Panc1 (cell line): Measurements from ENCODE around the gene KANK2. TPM values are rescaled to one million over a fixed set of nuclear protein-coding genes. Genes with fewer than 3 reads are reported as not detected.

Source experiments
- ATAC-seq: fragments of 200-7000 bp; cut with Tn5 transposase; 2 replicates; pipeline ENCODE4 v1.9.1; 2020; ENCODE audit warnings: mild to moderate bottlenecking, moderate library complexity
- BruUV-seq: library from RNA; stranded (reverse); fragments of 400-500 nt; replicated peaks from 2 replicates; lab custom pipeline; 2021; lab: Mats Ljungman, UMichigan
- CTCF ChIA-PET: fragments of 300-600 bp; sonication (Branson Sonifier 250); formaldehyde crosslinking; loops from one replicate; lab custom pipeline; 2022; ENCODE audit warnings: antibody characterized with exemption; lab: Charles Lee
- POLR2A ChIA-PET: fragments of 300-600 bp; sonication (Branson Sonifier 250); formaldehyde crosslinking; loops from one replicate; lab custom pipeline; 2022; ENCODE audit warnings: antibody characterized with exemption; lab: Charles Lee
- DNase-seq: peaks from one replicate; pipeline ENCODE4 v3.0.0-alpha.2; 2010; ENCODE audit warnings: low read depth, low spot score
- H3K27ac ChIP-seq: 2 replicates; pipeline ENCODE4 v1.5.1; 2011; ENCODE audit warnings: mild to moderate bottlenecking, low read length, inconsistent platforms
- H3K27me3 ChIP-seq: fragments of 200-500 bp; sonication (Bioruptor generic); 2 replicates; pipeline ENCODE4 v1.6.0; 2014; ENCODE audit warnings: low read length, inconsistent platforms; ENCODE audit not compliant: control insufficient read depth, insufficient read depth
- H3K36me3 ChIP-seq: fragments of 200-500 bp; sonication (Bioruptor generic); 2 replicates; pipeline ENCODE4 v1.5.1; 2014; ENCODE audit warnings: inconsistent platforms, mild to moderate bottlenecking, low read length, moderate library complexity; ENCODE audit not compliant: control insufficient read depth, insufficient read depth
- H3K4me1 ChIP-seq: 2 replicates; pipeline ENCODE4 v1.5.1; 2011; ENCODE audit warnings: inconsistent platforms, mild to moderate bottlenecking, low read length, moderate library complexity; ENCODE audit not compliant: control insufficient read depth, insufficient read depth
- H3K4me3 ChIP-seq, 2 experiments: 2 replicates each; pipeline ENCODE4 v1.5.1; 2011 to 2012; ENCODE audit warnings: low read depth in 2 of 2, low read length in 2 of 2, mild to moderate bottlenecking in 2 of 2, inconsistent platforms in 1 of 2, moderate library complexity in 1 of 2
- H3K9me3 ChIP-seq: fragments of 200-500 bp; sonication (Bioruptor generic); 2 replicates; pipeline ENCODE4 v1.5.1; 2014; ENCODE audit warnings: low read depth, mild to moderate bottlenecking, inconsistent platforms, low read length, moderate library complexity; ENCODE audit not compliant: control insufficient read depth, insufficient read depth
- CTCF ChIP-seq: fragments of 450-650 bp; IDR thresholded peaks from 2 replicates; pipeline ENCODE4 v1.5.1; 2017; ENCODE audit warnings: mild to moderate bottlenecking
- POLR2AphosphoS5 ChIP-seq: IDR thresholded peaks from 2 replicates; pipeline ENCODE4 v1.6.1; 2012; ENCODE audit warnings: mild to moderate bottlenecking, low read depth, low read length, moderate library complexity
- REST ChIP-seq, 2 experiments: IDR thresholded peaks; 2 replicates each; pipeline ENCODE4 v1.6.1; 2011 to 2012; ENCODE audit warnings: low read depth in 2 of 2, control low read depth in 1 of 2, low read length in 1 of 2, mild to moderate bottlenecking in 1 of 2, moderate library complexity in 1 of 2; ENCODE audit not compliant: insufficient read depth in 1 of 2
- SIN3A ChIP-seq: IDR thresholded peaks from 2 replicates; pipeline ENCODE4 v1.6.1; 2012; ENCODE audit warnings: low read depth, mild to moderate bottlenecking, low read length, moderate library complexity, borderline replicate concordance; ENCODE audit not compliant: insufficient read depth
- TCF7L2 ChIP-seq: IDR thresholded peaks from 2 replicates; pipeline ENCODE4 v1.6.1; 2011; ENCODE audit warnings: mild to moderate bottlenecking, low read depth, low read length, inconsistent platforms
- in situ Hi-C: cut with HindIII; loops from 2 replicates; pipeline ENCODE4 v1.10.0; 2016; ENCODE audit warnings: low sequenced_read_pairs, low pct_unique_long_range_greater_than_20kb
- intact Hi-C: fragments of 100-400 bp; cut with micrococcal nuclease; formaldehyde crosslinking; loops from one replicate; pipeline ENCODE4 v1.10.0; 2022; ENCODE audit not compliant: unreplicated experiment
- total RNA-seq: library from RNA; stranded (reverse); gene quantifications from one replicate; pipeline ENCODE4 v1.2.1, GENCODE V29; 2021; ENCODE audit not compliant: unreplicated experiment

KANK2 gene
- total RNA-seq, 1 experiment from 2014 or later = 121 TPM

GRCh38 chr19:11151181-11151580 is 46.2 kb downstream of the KANK2 start:
- Histone ChIP-seq H3K4me3 (no peak overlapping the region), H3K27me3 (no peaks in the 10 kb centered on the region), H3K27ac (peak overlapping the region; percentile 35; the same call in 1 of the 2 replicates), H3K36me3 (no peaks in the 10 kb centered on the region; the same call in 1 of the 2 replicates), H3K9me3 (no peaks in the 10 kb centered on the region), H3K4me1 (peaks cover 12% of the 10 kb centered on the region)
- intact Hi-C loops = no loop called here
- ChIA-PET POLR2A (interaction anchor here (0.7 kb wide), 1 partner anchor 168 kb away, joined by 3 read pairs; no protein-coding TSS in a partner anchor), CTCF (interaction anchor here (0.7 kb wide), 1 partner anchor 173 kb away, joined by 4 read pairs; no protein-coding TSS in a partner anchor)
- no TSS peak for BruUV-seq
- DNase-seq (no peak), ATAC-seq (no peak)
- no peak for TF ChIP-seq REST (IDR thresholded peaks at IDR 0.05; ENCODE audit: insufficient read depth in 1 of 2, low read depth in 2 of 2, low read length in 1 of 2)
- TF ChIP-seq TCF7L2 = no peak
- no peak for TF ChIP-seq SIN3A
- no peak for TF ChIP-seq POLR2AphosphoS5
- TF ChIP-seq CTCF = no peak
- in situ Hi-C loops = no loop called here

GRCh38 chr19:11148001-11148400 is 49.3 kb downstream of the KANK2 start:
- no peaks in the 10 kb centered on the region; the same call in 1 of the 2 replicates for H3K36me3 ChIP-seq
- H3K27ac ChIP-seq = no peak overlapping the region
- no TSS peak for BruUV-seq
- DNase-seq (no peak), ATAC-seq (no peak)
- H3K4me1 ChIP-seq = peaks cover 19% of the 10 kb centered on the region
- ChIA-PET CTCF (no interaction called here), POLR2A (no interaction called here)
- no peak overlapping the region for H3K4me3 ChIP-seq
- TF ChIP-seq TCF7L2 (no peak), REST (IDR thresholded peaks at IDR 0.05; ENCODE audit: insufficient read depth in 1 of 2, low read depth in 2 of 2, low read length in 1 of 2) (no peak), POLR2AphosphoS5 (no peak)
- intact Hi-C loops (no loop called here), in situ Hi-C loops (no loop called here)
- no peaks in the 10 kb centered on the region for H3K27me3 ChIP-seq
- H3K9me3 ChIP-seq = no peaks in the 10 kb centered on the region
